GM23338 (cell line): ENCODE measurements around the gene COBL.

ENCODE experiments used
- EZH2 ChIP-seq: fragments of 200-600 bp; sonication (generic); IDR thresholded peaks from one replicate; pipeline ENCODE4 v1.8.0; 2017; ENCODE audit warnings: antibody characterized with exemption, mild to moderate bottlenecking, low read depth; ENCODE audit not compliant: unreplicated experiment
- EZH2phosphoT487 ChIP-seq: fragments of 200-600 bp; sonication (generic); IDR thresholded peaks from one replicate; pipeline ENCODE4 v1.8.1; 2018; ENCODE audit warnings: antibody characterized with exemption; ENCODE audit not compliant: unreplicated experiment
- JUNB ChIP-seq: IDR thresholded peaks from one replicate; pipeline ENCODE4 v1.6.1; 2016; ENCODE audit warnings: antibody characterized with exemption; ENCODE audit not compliant: unreplicated experiment
- NANOG ChIP-seq: IDR thresholded peaks from 2 replicates; pipeline ENCODE4 v1.6.1; 2016; ENCODE audit warnings: antibody characterized with exemption, borderline replicate concordance
- POLR2AphosphoS5 ChIP-seq: IDR thresholded peaks from 2 replicates; pipeline ENCODE4 v1.6.1; 2016; ENCODE audit warnings: antibody characterized with exemption, low read depth
- TF ChIP-seq, protein P1 (sequence below), 2 experiments: fragments of 200-600 bp in 1 of 2; sonication (generic) in 1 of 2; conservative IDR thresholded peaks; 2 replicates each; pipeline versions ENCODE4 v1.5.1 to v1.6.1; 2016 to 2017; ENCODE audit warnings: antibody characterized with exemption in 2 of 2, low read depth in 2 of 2, mild to moderate bottlenecking in 2 of 2, moderate library complexity in 1 of 2
- TF ChIP-seq, protein P2 (sequence below): IDR thresholded peaks from one replicate; pipeline ENCODE4 v1.6.1; 2018; ENCODE audit warnings: antibody characterized with exemption; ENCODE audit not compliant: unreplicated experiment
- TF ChIP-seq, protein P3 (sequence below): IDR thresholded peaks from 2 replicates; pipeline ENCODE4 v1.6.1; 2016; ENCODE audit warnings: antibody characterized with exemption

DNA sequence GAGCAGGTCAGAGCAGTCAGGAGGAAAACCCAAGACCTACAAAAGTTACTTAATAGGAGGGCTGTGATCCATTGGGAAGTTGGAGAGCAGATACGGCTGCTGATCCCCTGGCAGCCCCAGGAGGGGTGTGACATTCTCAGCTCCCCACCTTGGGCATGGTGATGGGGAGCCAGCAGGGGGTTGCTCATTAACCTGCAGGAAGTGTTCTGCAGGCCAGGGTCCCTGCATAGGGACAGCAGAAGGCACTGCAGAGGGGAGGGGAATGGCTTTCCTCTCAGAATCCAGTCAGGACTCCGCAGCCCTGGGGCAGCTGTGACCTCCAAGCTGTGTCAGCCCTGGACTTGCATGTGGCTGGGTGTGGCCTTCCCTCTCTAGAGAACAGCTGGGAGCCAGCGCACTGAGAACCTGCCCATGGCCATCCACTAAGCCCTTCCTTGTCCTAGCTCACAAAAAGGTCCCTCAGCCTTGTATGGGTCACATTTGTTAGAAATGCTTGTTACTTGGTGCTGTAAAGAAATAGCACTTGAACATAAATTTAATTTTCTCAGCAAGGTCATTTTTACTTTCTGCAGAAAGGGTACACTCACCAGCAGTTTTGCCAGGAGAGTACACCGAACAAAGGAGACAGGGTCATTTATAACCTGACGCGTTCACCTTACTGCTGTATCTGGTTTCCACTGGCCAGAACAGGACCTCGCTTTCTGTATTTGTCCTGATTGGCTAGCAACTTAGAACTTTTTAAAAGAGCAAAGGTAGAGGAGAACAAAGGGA is 169.6 kb downstream of the COBL start:
- TF ChIP-seq, protein P1, sequence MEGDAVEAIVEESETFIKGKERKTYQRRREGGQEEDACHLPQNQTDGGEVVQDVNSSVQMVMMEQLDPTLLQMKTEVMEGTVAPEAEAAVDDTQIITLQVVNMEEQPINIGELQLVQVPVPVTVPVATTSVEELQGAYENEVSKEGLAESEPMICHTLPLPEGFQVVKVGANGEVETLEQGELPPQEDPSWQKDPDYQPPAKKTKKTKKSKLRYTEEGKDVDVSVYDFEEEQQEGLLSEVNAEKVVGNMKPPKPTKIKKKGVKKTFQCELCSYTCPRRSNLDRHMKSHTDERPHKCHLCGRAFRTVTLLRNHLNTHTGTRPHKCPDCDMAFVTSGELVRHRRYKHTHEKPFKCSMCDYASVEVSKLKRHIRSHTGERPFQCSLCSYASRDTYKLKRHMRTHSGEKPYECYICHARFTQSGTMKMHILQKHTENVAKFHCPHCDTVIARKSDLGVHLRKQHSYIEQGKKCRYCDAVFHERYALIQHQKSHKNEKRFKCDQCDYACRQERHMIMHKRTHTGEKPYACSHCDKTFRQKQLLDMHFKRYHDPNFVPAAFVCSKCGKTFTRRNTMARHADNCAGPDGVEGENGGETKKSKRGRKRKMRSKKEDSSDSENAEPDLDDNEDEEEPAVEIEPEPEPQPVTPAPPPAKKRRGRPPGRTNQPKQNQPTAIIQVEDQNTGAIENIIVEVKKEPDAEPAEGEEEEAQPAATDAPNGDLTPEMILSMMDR (conservative IDR thresholded peaks at IDR 0.05; ENCODE audit: low read depth in 2 of 2), result no peak
- TF ChIP-seq NANOG, result no peak
- no peak for TF ChIP-seq EZH2phosphoT487
- no peak for TF ChIP-seq POLR2AphosphoS5
- TF ChIP-seq, protein P2, sequence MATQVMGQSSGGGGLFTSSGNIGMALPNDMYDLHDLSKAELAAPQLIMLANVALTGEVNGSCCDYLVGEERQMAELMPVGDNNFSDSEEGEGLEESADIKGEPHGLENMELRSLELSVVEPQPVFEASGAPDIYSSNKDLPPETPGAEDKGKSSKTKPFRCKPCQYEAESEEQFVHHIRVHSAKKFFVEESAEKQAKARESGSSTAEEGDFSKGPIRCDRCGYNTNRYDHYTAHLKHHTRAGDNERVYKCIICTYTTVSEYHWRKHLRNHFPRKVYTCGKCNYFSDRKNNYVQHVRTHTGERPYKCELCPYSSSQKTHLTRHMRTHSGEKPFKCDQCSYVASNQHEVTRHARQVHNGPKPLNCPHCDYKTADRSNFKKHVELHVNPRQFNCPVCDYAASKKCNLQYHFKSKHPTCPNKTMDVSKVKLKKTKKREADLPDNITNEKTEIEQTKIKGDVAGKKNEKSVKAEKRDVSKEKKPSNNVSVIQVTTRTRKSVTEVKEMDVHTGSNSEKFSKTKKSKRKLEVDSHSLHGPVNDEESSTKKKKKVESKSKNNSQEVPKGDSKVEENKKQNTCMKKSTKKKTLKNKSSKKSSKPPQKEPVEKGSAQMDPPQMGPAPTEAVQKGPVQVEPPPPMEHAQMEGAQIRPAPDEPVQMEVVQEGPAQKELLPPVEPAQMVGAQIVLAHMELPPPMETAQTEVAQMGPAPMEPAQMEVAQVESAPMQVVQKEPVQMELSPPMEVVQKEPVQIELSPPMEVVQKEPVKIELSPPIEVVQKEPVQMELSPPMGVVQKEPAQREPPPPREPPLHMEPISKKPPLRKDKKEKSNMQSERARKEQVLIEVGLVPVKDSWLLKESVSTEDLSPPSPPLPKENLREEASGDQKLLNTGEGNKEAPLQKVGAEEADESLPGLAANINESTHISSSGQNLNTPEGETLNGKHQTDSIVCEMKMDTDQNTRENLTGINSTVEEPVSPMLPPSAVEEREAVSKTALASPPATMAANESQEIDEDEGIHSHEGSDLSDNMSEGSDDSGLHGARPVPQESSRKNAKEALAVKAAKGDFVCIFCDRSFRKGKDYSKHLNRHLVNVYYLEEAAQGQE, result no peak
- TF ChIP-seq EZH2, result no peak
- TF ChIP-seq, protein P3, sequence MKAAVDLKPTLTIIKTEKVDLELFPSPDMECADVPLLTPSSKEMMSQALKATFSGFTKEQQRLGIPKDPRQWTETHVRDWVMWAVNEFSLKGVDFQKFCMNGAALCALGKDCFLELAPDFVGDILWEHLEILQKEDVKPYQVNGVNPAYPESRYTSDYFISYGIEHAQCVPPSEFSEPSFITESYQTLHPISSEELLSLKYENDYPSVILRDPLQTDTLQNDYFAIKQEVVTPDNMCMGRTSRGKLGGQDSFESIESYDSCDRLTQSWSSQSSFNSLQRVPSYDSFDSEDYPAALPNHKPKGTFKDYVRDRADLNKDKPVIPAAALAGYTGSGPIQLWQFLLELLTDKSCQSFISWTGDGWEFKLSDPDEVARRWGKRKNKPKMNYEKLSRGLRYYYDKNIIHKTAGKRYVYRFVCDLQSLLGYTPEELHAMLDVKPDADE, result no peak
- no peak for TF ChIP-seq JUNB
